KMS-11 (cell line): ENCODE data around the gene PIGB.

Experiments used
- H2AFZ ChIP-seq: fragments of 200-600 bp; sonication (generic); 2 replicates; pipeline ENCODE4 v1.6.1; 2016; ENCODE audit warnings: antibody characterized with exemption, mixed run types, low read depth
- H3K27ac ChIP-seq: fragments of 200-600 bp; sonication (generic); 2 replicates; pipeline ENCODE4 v1.6.1; 2016; ENCODE audit warnings: mild to moderate bottlenecking, mixed run types
- H3K27me3 ChIP-seq: fragments of 200-600 bp; sonication (generic); 2 replicates; pipeline ENCODE4 v1.6.1; 2017; ENCODE audit warnings: mild to moderate bottlenecking, low read depth, mixed run types, moderate library complexity; ENCODE audit not compliant: insufficient read depth
- H3K36me3 ChIP-seq: fragments of 200-600 bp; sonication (generic); 2 replicates; pipeline ENCODE4 v1.6.1; 2017; ENCODE audit warnings: mild to moderate bottlenecking, mixed run types; ENCODE audit not compliant: insufficient read depth
- H3K4me1 ChIP-seq: fragments of 200-600 bp; sonication (generic); 2 replicates; pipeline ENCODE4 v1.6.1; 2016; ENCODE audit warnings: mild to moderate bottlenecking, low read depth, mixed run types; ENCODE audit not compliant: poor library complexity, severe bottlenecking
- H3K4me2 ChIP-seq: fragments of 200-600 bp; sonication (generic); 2 replicates; pipeline ENCODE4 v1.7.0; 2016; ENCODE audit warnings: mild to moderate bottlenecking, mixed run types
- H3K4me3 ChIP-seq: fragments of 200-600 bp; sonication (generic); IDR thresholded peaks from 2 replicates; pipeline ENCODE4 v1.6.1; 2017; ENCODE audit warnings: low read depth, low read length, mixed read lengths; ENCODE audit not compliant: insufficient read depth
- H3K79me2 ChIP-seq: fragments of 200-600 bp; sonication (generic); 2 replicates; pipeline ENCODE4 v1.6.1; 2016; ENCODE audit warnings: low read depth, mixed run types; ENCODE audit not compliant: insufficient read depth
- H3K9ac ChIP-seq: fragments of 200-600 bp; sonication (generic); 2 replicates; pipeline ENCODE4 v1.6.1; 2016; ENCODE audit warnings: mild to moderate bottlenecking, mixed run types
- H4K20me1 ChIP-seq: fragments of 200-600 bp; sonication (generic); 2 replicates; pipeline ENCODE4 v1.6.1; 2016; ENCODE audit warnings: mild to moderate bottlenecking, mixed run types; ENCODE audit not compliant: insufficient read depth
- TF ChIP-seq, protein P1 (sequence below): fragments of 200-600 bp; sonication (generic); conservative IDR thresholded peaks from 2 replicates; pipeline ENCODE4 v1.6.1; 2017; ENCODE audit warnings: low read depth, mild to moderate bottlenecking, antibody characterized with exemption, low read length, moderate library complexity, mixed read lengths

Gene PIGB

DNA sequence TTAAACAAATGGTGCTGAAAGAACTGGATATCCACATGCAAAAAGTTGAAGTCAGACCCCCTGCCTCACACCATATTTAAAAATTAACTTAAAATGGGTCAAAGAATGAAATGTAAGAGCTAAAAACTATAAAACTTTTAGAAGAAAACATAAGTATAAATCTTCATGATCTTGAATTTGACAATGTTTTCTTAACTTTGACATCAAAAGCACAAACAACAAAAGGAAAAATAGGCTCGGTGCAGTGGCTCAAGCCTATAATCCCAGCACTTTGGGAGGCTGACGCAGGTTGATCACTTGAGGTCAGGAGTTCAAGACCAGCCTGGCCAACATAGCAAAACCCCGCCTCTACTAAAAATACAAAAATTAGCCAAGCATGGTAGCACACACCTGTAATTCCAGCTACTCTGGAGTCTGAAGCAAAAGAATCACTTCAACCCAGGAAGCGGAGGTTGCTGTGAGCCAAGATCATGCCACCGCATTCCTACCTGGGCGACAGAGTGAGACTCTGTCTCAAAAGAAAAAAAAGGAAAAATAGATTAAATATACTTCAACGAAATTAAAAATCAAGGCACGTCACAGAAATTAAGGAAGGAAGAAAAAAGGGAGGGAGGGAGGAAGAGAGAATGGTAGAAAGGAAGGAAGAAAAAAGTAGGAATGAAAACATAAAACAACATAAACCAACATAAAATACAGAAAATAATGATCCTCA lies 30.9 kb upstream of the PIGB start:
- no peak overlapping the region for H2AFZ ChIP-seq
- H3K79me2 ChIP-seq, result peaks cover 63% of the 10 kb centered on the region
- TF ChIP-seq, protein P1, sequence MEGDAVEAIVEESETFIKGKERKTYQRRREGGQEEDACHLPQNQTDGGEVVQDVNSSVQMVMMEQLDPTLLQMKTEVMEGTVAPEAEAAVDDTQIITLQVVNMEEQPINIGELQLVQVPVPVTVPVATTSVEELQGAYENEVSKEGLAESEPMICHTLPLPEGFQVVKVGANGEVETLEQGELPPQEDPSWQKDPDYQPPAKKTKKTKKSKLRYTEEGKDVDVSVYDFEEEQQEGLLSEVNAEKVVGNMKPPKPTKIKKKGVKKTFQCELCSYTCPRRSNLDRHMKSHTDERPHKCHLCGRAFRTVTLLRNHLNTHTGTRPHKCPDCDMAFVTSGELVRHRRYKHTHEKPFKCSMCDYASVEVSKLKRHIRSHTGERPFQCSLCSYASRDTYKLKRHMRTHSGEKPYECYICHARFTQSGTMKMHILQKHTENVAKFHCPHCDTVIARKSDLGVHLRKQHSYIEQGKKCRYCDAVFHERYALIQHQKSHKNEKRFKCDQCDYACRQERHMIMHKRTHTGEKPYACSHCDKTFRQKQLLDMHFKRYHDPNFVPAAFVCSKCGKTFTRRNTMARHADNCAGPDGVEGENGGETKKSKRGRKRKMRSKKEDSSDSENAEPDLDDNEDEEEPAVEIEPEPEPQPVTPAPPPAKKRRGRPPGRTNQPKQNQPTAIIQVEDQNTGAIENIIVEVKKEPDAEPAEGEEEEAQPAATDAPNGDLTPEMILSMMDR, result no peak
- peaks cover 59% of the 10 kb centered on the region for H3K4me1 ChIP-seq
- H3K27me3 ChIP-seq, result no peaks in the 10 kb centered on the region
- H3K36me3 ChIP-seq, result no peaks in the 10 kb centered on the region
- peak overlapping the region; percentile 100 for H3K4me2 ChIP-seq
- H4K20me1 ChIP-seq, result no peaks in the 10 kb centered on the region
- no peak overlapping the region for H3K27ac ChIP-seq
- peak overlapping the region; percentile 85; the same call in 1 of the 2 replicates for H3K9ac ChIP-seq
- H3K4me3 ChIP-seq, result peak overlapping the region; percentile 21

DNA sequence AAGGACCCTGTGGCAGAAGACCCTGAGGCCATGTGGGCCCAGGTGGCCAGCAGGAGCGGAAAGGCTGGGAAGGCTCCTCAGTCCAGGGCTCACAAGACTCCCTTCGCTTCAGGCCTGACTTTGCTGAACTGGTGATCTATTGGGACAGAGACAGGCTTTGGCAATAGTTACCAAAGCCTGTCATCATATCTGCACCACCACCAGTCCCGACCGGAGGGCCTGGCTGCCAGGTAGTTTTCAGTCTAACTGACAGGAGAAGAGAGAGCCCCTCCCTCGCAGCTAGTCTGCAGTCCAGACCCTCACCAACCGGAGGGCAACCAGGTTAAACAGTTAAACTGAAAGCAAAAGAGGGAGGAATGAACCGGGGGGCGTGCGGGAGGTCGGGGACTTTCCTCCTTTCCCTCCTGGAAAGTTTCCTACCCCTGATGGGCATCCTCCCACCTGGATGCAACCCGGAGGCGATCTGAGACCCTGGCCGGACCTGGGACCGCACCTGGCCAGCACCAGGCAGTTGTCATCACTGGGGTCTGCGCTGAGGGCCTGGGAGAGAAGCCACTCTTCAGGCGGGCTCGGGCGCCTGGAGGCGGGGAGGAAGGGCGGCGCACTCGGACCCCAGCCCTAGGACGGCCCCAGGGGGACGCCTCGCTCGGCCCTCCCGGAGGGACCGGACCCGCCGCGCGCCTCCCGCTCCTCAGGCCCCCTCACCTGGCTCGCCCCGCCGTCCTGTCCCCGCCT lies 29.8 kb upstream of the PIGB start:
- peaks cover 53% of the 10 kb centered on the region for H3K79me2 ChIP-seq
- H3K4me3 ChIP-seq, result peak overlapping the region; percentile 21
- H4K20me1 ChIP-seq, result no peaks in the 10 kb centered on the region
- TF ChIP-seq, protein P1, result no peak
- H3K27ac ChIP-seq, result peak overlapping the region; percentile 81
- no peaks in the 10 kb centered on the region for H3K27me3 ChIP-seq
- peak overlapping the region; percentile 100 for H3K4me2 ChIP-seq
- H3K4me1 ChIP-seq, result peaks cover 49% of the 10 kb centered on the region
- H3K9ac ChIP-seq, result peak overlapping the region; percentile 85
- peak overlapping the region; percentile 100 for H2AFZ ChIP-seq
- H3K36me3 ChIP-seq, result no peaks in the 10 kb centered on the region

DNA sequence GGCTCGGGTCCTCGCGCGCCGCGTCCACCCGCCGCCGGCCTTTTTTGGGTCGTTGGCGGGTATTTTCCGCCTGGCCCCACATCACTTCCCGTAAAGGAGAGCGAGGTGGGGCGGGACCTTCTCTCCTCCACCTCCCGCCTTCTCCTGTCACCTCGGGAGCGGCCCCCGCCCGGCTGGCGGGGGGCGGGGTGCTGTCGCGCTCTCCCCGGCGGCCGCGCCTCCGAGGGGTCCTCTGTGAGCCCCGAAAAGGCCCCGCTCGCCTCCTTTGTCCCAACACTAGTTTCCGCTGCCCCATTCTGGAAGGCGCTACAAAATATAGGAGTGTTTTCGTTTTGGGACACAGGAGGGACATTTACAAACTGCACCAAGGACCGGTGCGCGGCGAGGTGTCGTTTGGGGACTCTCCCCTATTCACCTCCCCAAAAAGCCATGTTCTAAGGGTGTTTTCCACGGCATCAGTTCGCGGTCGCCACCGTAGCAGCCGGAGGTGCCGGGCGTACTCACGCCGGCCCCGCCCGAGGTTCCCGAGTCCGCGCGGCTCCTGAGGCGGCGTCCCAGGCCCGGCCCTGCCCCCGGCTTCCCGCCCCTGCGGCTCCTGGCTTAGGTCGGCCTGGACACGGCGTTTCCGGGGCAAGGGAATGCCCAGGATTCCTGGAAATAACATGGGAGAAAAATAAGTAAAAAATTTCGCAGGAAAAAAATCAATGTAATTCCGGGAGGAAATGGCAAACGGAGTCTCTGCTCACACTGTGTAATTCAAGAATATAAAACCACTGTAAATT lies 29.1 kb upstream of the PIGB start, which contains the start of gene RAB27A:
RAB27A (minus strand) TSS at position 68 of the 782 bp plus-strand sequence. CDS start 54,879 bp downstream, outside the sequence.
- peaks cover 41% of the 10 kb centered on the region for H3K4me1 ChIP-seq
- peak within 1 kb of the TSS; percentile 85 for H3K9ac ChIP-seq
- peaks cover 46% of the 10 kb centered on the region for H3K79me2 ChIP-seq
- no peaks in the 10 kb centered on the region for H4K20me1 ChIP-seq
- TF ChIP-seq, protein P1, result no peak
- peak within 1 kb of the TSS; percentile 100 for H3K4me2 ChIP-seq
- H2AFZ ChIP-seq, result peak within 1 kb of the TSS; percentile 100
- no peaks in the 10 kb centered on the region for H3K27me3 ChIP-seq
- H3K36me3 ChIP-seq, result no peaks in the 10 kb centered on the region
- H3K4me3 ChIP-seq, result peak within 1 kb of the TSS; percentile 21
- H3K27ac ChIP-seq, result peak within 1 kb of the TSS; percentile 81

DNA sequence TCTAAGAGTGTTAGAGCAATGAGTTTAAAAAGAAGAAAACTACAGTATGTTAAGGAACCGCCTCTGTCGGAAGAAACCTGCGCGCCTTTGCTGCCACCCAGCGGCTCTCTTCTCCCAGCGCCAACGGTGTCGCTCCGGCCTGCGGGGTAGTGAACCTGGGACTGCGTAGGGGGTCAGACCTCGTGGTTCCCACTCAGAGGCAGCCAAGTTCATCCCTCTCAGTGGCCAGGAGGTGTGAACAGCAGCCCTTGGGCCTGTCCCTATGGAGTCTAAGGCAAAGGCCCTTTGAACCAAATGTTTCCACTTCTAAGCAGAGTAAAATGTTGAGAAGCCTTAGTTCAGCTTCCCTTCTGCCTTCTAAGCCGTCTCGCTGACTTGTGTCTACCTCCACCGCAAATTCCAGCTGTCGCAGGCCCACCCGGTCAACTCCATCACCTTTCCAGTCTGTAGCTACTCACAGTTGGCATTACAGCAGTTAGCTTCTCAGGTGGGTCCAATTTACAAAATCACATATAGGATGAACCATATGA lies 28.4 kb upstream of the PIGB start:
- Histone ChIP-seq H2AFZ (peak overlapping the region; percentile 100), H3K36me3 (no peaks in the 10 kb centered on the region), H3K27ac (peak overlapping the region; percentile 81), H3K4me2 (peak overlapping the region; percentile 100), H3K4me3 (no peak overlapping the region), H3K4me1 (peaks cover 35% of the 10 kb centered on the region), H3K79me2 (peaks cover 39% of the 10 kb centered on the region), H4K20me1 (no peaks in the 10 kb centered on the region), H3K27me3 (no peaks in the 10 kb centered on the region), H3K9ac (peak overlapping the region; percentile 85)
- TF ChIP-seq, protein P1, result peak; percentile 84
